GM20000 (cell line): ENCODE results near the gene EXOC4.

Experiments used
- DNase-seq: peaks from one replicate; pipeline ENCODE4 v3.0.0; 2012; ENCODE audit warnings: low spot score
- CTCF ChIP-seq: IDR thresholded peaks from 2 replicates; pipeline ENCODE4 v1.5.1; 2012; ENCODE audit warnings: mild to moderate bottlenecking, control low read depth; ENCODE audit errors: extremely low read depth, missing control alignments

The EXOC4 gene

DNA sequence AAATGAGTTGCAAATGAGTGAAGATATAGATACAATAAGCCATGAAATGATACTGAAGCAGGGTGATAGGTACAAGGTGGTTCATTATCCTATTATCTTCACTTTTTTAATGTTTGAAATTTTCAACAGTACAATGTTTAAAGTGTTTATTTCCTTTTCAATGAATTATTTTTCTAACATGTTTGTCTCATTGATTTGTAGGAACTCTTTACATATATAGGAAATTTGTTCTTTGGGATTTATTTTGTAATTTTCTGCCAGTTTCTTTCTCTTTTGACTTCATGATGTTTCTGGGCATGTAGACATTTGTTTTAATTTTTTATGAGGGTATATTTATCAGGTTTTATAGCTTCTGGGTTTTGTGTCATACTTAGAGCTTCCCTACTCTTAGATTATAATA is 108.9 kb downstream of the EXOC4 start:
- no peak for DNase-seq
- no peak for TF ChIP-seq CTCF

- no peak for TF ChIP-seq CTCF
- no peak for DNase-seq
These were observed 112.2 kb downstream of the EXOC4 start for GRCh38 chr7:133364959-133365690.

DNA sequence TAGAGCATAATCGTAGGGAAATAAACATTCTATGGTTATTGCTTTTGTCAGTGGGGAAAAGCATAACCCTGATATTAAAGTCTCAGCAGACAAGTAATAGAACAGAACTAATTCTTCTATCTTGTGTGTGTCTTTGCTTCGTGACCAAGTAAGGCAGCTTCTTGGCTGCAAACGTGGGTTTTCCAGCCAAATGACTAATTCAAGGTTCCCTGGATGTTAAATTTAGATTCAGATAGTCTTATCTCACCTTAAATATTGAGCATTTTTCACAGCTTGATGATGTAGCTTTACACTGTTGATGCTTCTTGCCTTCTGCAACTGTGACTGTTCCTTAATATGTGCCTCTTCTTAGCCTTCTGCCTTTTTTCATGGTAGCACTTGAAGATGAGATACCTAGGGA is 113.0 kb downstream of the EXOC4 start:
- no peak for TF ChIP-seq CTCF

GRCh38 chr7:133367561-133367960 is 114.7 kb downstream of the EXOC4 start:
- TF ChIP-seq CTCF: no peak
- DNase-seq: no peak

More for the DNA sequence above, 113.0 kb downstream of the EXOC4 start:
- no peak for DNase-seq

DNA sequence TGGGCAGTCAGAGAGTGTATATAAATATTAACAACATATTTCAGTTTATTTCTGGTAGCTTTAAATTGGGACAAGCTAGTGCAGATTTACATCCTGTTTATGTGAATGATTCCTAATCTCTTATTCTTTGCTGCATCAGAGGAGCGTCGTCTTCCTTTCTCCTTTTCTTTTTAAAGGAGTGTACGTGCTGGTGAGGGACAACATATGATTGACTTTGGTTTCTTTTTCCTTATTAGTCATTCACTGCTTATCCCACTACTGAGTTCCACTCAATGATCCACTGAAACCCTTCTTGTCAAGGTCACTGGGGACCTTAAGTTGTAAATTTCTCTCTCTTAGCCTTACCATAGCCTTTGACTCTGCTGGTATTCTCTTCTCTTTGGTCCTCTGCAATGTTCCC is 116.3 kb downstream of the EXOC4 start:
- DNase-seq: no peak
- TF ChIP-seq CTCF: no peak

DNA sequence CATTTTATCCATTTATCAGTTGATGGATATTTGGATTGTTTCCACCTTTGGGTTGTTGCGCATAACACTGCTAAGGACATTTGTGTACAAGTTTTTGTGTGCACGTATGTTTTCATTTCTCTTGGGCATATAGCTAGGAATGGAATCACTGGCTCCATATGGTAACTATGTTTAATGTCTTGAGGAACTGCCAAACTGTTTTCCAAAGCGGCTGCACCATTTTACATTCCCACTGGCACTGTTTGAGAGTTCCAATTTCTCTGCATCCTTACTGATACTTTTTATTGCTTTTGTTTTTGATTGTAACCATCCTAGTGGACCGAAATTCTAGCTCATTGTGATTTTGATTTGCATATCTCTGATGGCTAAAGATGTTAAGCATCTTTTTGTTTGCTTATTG is 118.7 kb downstream of the EXOC4 start:
- no peak for TF ChIP-seq CTCF
- DNase-seq: no peak

DNA sequence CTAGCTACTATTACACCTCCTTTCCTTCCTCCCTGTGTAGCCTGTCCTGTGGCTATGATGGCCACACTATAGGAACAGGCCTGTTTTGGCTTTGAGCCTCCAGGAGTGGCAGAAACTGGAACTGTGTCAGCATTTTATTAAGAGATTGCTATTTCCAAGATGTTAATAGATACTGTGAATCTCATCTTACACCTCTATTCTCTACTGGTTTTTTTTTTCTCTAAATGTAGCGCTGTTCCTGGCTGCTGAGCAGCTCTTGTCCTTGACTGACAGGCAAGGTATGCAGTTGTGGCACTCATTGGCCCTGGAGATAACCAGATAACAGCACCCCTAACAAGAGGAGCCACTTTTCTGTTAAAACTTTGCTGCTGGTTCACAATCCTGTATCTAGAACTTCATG is 119.5 kb downstream of the EXOC4 start:
- TF ChIP-seq CTCF: no peak
- DNase-seq: no peak
